G401.6 (cell line): Measurements from ENCODE around the gene RTP4.

Experiments
- FAIRE-seq: peaks from 2 replicates; lab custom pipeline; 2012; peaks lifted over from hg19 to GRCh38; lab: Jason Lieb, UNC

Gene RTP4

GRCh38 chr3:187368251-187369088 is at the start of gene RTP4:
RTP4 (plus strand) TSS chr3:187368385; CDS start chr3:187368442, 57 bp downstream.
- FAIRE-seq = no peak

- peak; percentile 19 for FAIRE-seq
Measured at GRCh38 chr3:187318819-187319616, 49.2 kb upstream of the RTP4 start.

GRCh38 chr3:187319699-187320302 is 48.4 kb upstream of the RTP4 start:
- no peak for FAIRE-seq

GRCh38 chr3:187321766-187322165 is 46.4 kb upstream of the RTP4 start:
- no peak for FAIRE-seq

GRCh38 chr3:187322291-187322690 is 45.9 kb upstream of the RTP4 start:
- no peak for FAIRE-seq

- no peak for FAIRE-seq
Measured at GRCh38 chr3:187323091-187323490, 45.1 kb upstream of the RTP4 start.

- FAIRE-seq = no peak
Measured at GRCh38 chr3:187325632-187326031, 42.6 kb upstream of the RTP4 start.

- no peak for FAIRE-seq
Measured at GRCh38 chr3:187327845-187328244, 40.3 kb upstream of the RTP4 start.

GRCh38 chr3:187328691-187329090 is 39.5 kb upstream of the RTP4 start:
- FAIRE-seq = no peak

- FAIRE-seq = no peak
Measured at GRCh38 chr3:187334904-187335303, 33.3 kb upstream of the RTP4 start.

- FAIRE-seq = no peak
Measured at GRCh38 chr3:187336322-187336721, 31.9 kb upstream of the RTP4 start.

- no peak for FAIRE-seq
Measured at GRCh38 chr3:187340578-187340977, 27.6 kb upstream of the RTP4 start.

GRCh38 chr3:187342255-187342654 is 25.9 kb upstream of the RTP4 start:
- FAIRE-seq = no peak

- FAIRE-seq = no peak
Measured at GRCh38 chr3:187343670-187344069, 24.5 kb upstream of the RTP4 start.

GRCh38 chr3:187352581-187353575 is 15.3 kb upstream of the RTP4 start:
- no peak for FAIRE-seq

- FAIRE-seq = no peak
Measured at GRCh38 chr3:187358068-187358467, 10.1 kb upstream of the RTP4 start.

- no peak for FAIRE-seq
Measured at GRCh38 chr3:187359798-187360486, 8.2 kb upstream of the RTP4 start.

GRCh38 chr3:187360596-187360995 is 7.6 kb upstream of the RTP4 start:
- FAIRE-seq = no peak

GRCh38 chr3:187361835-187362234 is 6.3 kb upstream of the RTP4 start:
- no peak for FAIRE-seq

- FAIRE-seq = no peak
Measured at GRCh38 chr3:187367561-187368103, 553 bp upstream of the RTP4 start.

- no peak for FAIRE-seq
Measured at GRCh38 chr3:187369089-187369447, 883 bp downstream of the RTP4 start.
